Tibial artery (tissue), 4 donors: ENCODE data around the gene CDC20B.

Experiments used
- DNase-seq, 2 donors: peaks; one replicate each; pipeline ENCODE4 v3.0.0-alpha.2; 2019
- H3K27ac ChIP-seq, 2 donors: fragments of 200-600 bp; sonication (generic) in 1 of 2; 1 replicate in 1 of 2; 2 replicates in 1 of 2; pipeline ENCODE4 v1.5.1; 2018 to 2019; ENCODE audit warnings: mild to moderate bottlenecking in 1 of 2
- H3K27me3 ChIP-seq, 2 donors: fragments of 200-600 bp; sonication (generic) in 1 of 2; one replicate each; pipeline versions ENCODE4 v1.5.1 to v1.6.0; 2016 to 2019
- H3K36me3 ChIP-seq, 3 donors: fragments of 200-600 bp; sonication (generic) in 2 of 3; one replicate each; pipeline ENCODE4 v1.5.1; 2016 to 2019; ENCODE audit warnings: mild to moderate bottlenecking in 2 of 3
- H3K4me1 ChIP-seq, 4 donors: fragments of 200-600 bp; sonication (generic) in 2 of 4; 1 replicate in 3 of 4; 2 replicates in 1 of 4; pipeline ENCODE4 v1.5.1; 2016 to 2019
- H3K4me3 ChIP-seq, 2 donors: fragments of 200-600 bp; sonication (generic) in 1 of 2; 1 replicate in 1 of 2; 2 replicates in 1 of 2; pipeline ENCODE4 v1.5.1; 2018 to 2019; ENCODE audit warnings: mild to moderate bottlenecking in 2 of 2
- H3K9me3 ChIP-seq, 3 donors: fragments of 200-600 bp; sonication (generic) in 1 of 3; one replicate each; pipeline ENCODE4 v1.5.1; 2016 to 2019
- intact Hi-C: fragments of 100-400 bp; cut with DNase I; formaldehyde crosslinking; loops from one replicate; pipeline ENCODE4 v1.15.0; 2023; ENCODE audit warnings: low total_unique reads
- TF ChIP-seq, protein P1 (sequence below), 2 experiments: fragments of 200-600 bp in 1 of 2; fragments of 450-650 bp in 1 of 2; IDR thresholded peaks; one replicate each; pipeline ENCODE4 v1.5.1; 2017 to 2019; ENCODE audit warnings: antibody characterized with exemption in 2 of 2, mild to moderate bottlenecking in 1 of 2, moderate library complexity in 1 of 2

The CDC20B gene

DNA sequence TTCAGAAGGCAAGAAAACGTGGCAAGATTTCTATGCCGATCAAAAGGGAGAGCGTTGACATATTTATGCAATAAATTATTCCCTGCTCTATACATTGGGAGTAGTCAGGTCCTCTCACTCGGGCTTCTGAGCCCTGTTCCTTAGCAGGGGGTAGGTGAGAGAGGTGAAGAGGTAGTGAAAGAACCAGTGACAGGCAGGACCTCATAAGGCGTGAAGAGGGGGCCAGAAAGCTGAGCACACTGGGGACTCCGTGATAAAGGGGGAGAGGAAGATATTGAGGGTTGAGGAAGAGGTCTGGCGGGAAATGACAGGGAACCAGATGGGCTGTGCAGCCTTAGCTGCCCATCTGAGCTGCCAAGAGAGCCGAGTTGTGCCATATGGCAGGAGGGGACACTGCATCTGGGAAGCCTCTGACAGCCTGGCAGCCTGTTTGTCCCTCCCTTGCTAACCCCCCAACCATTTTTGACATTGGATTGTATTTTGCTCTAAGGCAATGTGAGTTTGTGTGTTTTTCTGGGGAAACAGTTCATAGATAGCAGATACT, 782 bp upstream of the CDC20B start:
- Histone ChIP-seq H3K4me1 (peaks cover 0 to 32% (median 26%) of the 10 kb centered on the region in 4 donors), H3K36me3 (no peaks in the 10 kb centered on the region), H3K27ac (no peak overlapping the region), H3K27me3 (peaks cover 0 to 60% of the 10 kb centered on the region in 2 donors), H3K9me3 (no peaks in the 10 kb centered on the region), H3K4me3 (peak overlapping the region; percentile 48 to 57)
- intact Hi-C loops = loop anchor here (5.0 kb wide), 1 partner anchor 59 kb away; the partner anchor contains the start of gene CCNO
- no peak for DNase-seq
- TF ChIP-seq, protein P1, sequence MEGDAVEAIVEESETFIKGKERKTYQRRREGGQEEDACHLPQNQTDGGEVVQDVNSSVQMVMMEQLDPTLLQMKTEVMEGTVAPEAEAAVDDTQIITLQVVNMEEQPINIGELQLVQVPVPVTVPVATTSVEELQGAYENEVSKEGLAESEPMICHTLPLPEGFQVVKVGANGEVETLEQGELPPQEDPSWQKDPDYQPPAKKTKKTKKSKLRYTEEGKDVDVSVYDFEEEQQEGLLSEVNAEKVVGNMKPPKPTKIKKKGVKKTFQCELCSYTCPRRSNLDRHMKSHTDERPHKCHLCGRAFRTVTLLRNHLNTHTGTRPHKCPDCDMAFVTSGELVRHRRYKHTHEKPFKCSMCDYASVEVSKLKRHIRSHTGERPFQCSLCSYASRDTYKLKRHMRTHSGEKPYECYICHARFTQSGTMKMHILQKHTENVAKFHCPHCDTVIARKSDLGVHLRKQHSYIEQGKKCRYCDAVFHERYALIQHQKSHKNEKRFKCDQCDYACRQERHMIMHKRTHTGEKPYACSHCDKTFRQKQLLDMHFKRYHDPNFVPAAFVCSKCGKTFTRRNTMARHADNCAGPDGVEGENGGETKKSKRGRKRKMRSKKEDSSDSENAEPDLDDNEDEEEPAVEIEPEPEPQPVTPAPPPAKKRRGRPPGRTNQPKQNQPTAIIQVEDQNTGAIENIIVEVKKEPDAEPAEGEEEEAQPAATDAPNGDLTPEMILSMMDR (IDR thresholded peaks at IDR 0.05) = no peak

DNA sequence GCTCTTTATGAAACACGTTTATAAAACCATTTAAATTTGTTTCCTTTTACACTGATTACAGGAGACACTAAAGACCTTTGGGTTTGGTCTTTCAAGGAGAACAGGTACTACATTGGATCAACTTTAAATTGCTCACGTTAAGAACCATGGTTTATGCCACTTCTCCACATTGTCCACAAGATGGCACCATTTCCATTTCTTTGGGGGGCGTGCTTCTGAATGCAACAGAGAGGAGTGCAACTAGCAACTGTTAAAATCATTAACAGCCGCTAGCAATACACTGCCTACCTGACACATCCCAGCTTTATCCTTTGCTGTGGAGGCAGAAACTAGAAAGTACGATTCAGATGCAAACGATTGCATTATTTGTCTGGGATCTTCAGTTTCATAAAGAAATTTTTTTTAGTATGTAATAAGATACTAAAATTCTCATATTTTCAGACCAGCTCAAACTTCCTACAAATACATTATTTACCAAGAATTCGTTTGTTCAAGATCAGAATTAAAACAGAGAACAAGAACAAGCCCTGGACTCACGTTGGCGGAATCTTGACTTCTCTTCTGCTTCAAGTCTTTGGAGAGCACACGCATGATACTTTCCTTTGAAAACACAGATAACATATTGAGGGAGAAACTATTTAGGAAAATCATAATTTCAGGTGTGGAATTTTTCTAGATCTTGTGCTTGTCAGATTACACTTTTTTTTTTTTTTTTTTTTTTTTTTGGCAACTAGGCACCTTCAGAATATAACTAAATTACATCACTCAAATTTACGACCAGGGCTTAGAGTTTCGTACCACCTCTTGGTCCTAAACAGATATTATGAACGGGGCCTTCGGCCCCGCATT, 702 bp downstream of the CDC20B start:
- Histone ChIP-seq H3K9me3 (no peaks in the 10 kb centered on the region), H3K27me3 (peaks cover 0 to 45% of the 10 kb centered on the region in 2 donors), H3K4me3 (peak overlapping the region; percentile 48 to 57), H3K4me1 (peaks cover 0 to 32% (median 26%) of the 10 kb centered on the region in 4 donors), H3K36me3 (no peaks in the 10 kb centered on the region), H3K27ac (no peak overlapping the region)
- peak in 1 of 2 donors; percentile 39 for DNase-seq
- TF ChIP-seq, protein P1 (IDR thresholded peaks at IDR 0.05) = peak; percentile 77 to 80
- intact Hi-C loops = loop anchor here (5.0 kb wide), 1 partner anchor 60 kb away; the partner anchor contains the start of gene CCNO

GRCh38 chr5:55171471-55171870, 1.5 kb downstream of the CDC20B start:
- intact Hi-C loops = loop anchor here (5.0 kb wide), 1 partner anchor 61 kb away; the partner anchor contains the start of gene CCNO
- H3K27me3 ChIP-seq = peaks cover 0 to 37% of the 10 kb centered on the region in 2 donors
- TF ChIP-seq, protein P1 (IDR thresholded peaks at IDR 0.05) = no peak
- no peak for DNase-seq
- no peaks in the 10 kb centered on the region for H3K9me3 ChIP-seq
- no peak overlapping the region for H3K27ac ChIP-seq
- H3K4me3 ChIP-seq = no peak overlapping the region
- peaks cover 0 to 28% (median 23%) of the 10 kb centered on the region in 4 donors for H3K4me1 ChIP-seq
- H3K36me3 ChIP-seq = peaks cover 0 to 4% (median 0%) of the 10 kb centered on the region in 3 donors

- no peak overlapping the region for H3K4me3 ChIP-seq
- TF ChIP-seq, protein P1 (IDR thresholded peaks at IDR 0.05) = no peak
- DNase-seq = no peak
- peaks cover 0 to 12% (median 2%) of the 10 kb centered on the region in 4 donors for H3K4me1 ChIP-seq
- H3K27ac ChIP-seq = no peak overlapping the region
- intact Hi-C loops = no loop called here
- H3K27me3 ChIP-seq = no peaks in the 10 kb centered on the region
- H3K9me3 ChIP-seq = no peaks in the 10 kb centered on the region
- peaks cover 0 to 15% (median 9%) of the 10 kb centered on the region in 3 donors for H3K36me3 ChIP-seq
Measured at GRCh38 chr5:55162666-55163065, 10.3 kb downstream of the CDC20B start.

DNA sequence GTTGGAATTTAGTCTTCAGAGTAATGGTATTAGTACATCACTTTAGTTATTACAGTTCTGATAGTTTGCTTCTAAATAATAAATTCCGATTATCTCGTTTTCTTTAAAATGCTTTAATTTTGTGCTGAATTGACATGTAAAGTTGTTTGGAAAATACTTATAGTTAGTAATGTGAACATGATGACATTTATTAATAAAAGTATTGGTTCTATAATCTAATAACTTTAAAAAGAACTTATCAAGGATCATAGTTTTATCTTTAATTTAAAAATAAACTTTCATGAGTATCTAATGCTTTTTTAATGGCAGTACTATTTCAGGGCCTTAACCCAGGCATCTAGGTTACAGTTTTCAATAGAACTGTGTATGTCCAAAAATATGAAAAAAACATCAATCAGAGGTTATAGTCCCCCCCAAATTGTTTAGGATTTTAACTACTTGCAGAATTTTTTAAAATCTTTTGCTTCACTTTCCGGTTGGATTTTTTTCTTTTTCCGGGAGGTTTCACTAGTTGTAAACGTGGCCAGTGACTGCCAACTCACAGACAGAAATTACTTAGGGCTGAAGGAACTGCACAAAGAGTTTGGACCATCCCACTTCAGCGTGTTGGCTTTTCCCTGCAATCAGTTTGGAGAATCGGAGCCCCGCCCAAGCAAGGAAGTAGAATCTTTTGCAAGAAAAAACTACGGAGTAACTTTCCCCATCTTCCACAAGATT, 12.3 kb downstream of the CDC20B start:
- Histone ChIP-seq H3K4me1 (peaks cover 0 to 13% (median 2%) of the 10 kb centered on the region in 4 donors), H3K9me3 (no peaks in the 10 kb centered on the region), H3K36me3 (peaks cover 0 to 9% (median 4%) of the 10 kb centered on the region in 3 donors), H3K4me3 (peak overlapping the region; percentile 48), H3K27ac (peak overlapping the region; percentile 14 to 62), H3K27me3 (no peaks in the 10 kb centered on the region)
- TF ChIP-seq, protein P1 (IDR thresholded peaks at IDR 0.05) = no peak
- DNase-seq = peak; percentile 83 to 88
- intact Hi-C loops = no loop called here
